C4-2B (cell line): ENCODE data around the gene ABI1.

Experiments used
- ZFX ChIP-seq: fragments of 450-650 bp; IDR thresholded peaks from 2 replicates; pipeline ENCODE4 v1.6.1; 2017
- TF ChIP-seq, protein P1 (sequence below): fragments of 450-650 bp; conservative IDR thresholded peaks from 2 replicates; pipeline ENCODE4 v1.5.1; 2017; ENCODE audit warnings: mild to moderate bottlenecking

GRCh38 chr10:26859241-26860101 is 1.3 kb downstream of the ABI1 start:
- TF ChIP-seq, protein P1, sequence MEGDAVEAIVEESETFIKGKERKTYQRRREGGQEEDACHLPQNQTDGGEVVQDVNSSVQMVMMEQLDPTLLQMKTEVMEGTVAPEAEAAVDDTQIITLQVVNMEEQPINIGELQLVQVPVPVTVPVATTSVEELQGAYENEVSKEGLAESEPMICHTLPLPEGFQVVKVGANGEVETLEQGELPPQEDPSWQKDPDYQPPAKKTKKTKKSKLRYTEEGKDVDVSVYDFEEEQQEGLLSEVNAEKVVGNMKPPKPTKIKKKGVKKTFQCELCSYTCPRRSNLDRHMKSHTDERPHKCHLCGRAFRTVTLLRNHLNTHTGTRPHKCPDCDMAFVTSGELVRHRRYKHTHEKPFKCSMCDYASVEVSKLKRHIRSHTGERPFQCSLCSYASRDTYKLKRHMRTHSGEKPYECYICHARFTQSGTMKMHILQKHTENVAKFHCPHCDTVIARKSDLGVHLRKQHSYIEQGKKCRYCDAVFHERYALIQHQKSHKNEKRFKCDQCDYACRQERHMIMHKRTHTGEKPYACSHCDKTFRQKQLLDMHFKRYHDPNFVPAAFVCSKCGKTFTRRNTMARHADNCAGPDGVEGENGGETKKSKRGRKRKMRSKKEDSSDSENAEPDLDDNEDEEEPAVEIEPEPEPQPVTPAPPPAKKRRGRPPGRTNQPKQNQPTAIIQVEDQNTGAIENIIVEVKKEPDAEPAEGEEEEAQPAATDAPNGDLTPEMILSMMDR = no peak
- no peak for TF ChIP-seq ZFX
